Naive thymus-derived CD4-positive, alpha-beta T cell (primary cell): ENCODE data around the gene PAXX. TPM values are rescaled to one million over a fixed set of nuclear protein-coding genes. Genes with fewer than 3 reads are reported as not detected.

Experiments used
- ATAC-seq: fragments of 150-1000 bp; cut with Tn5 transposase; 2 replicates; pipeline ENCODE4 v1.10.0; 2021; ENCODE audit warnings: mild to moderate bottlenecking, moderate library complexity
- CTCF ChIA-PET: fragments of 350-600 bp; sonication (Branson Sonifier 250); formaldehyde crosslinking; loops from one replicate; lab custom pipeline; 2021; ENCODE audit warnings: antibody characterized with exemption; lab: Charles Lee
- POLR2A ChIA-PET: fragments of 350-600 bp; sonication (Branson Sonifier 250); formaldehyde crosslinking; loops from one replicate; lab custom pipeline; 2021; ENCODE audit warnings: antibody characterized with exemption, inconsistent platforms; lab: Charles Lee
- DNase-seq, 9 donors: peaks; one replicate each; pipeline versions ENCODE4 v3.0.0 to v3.0.0-alpha.2; 2020 to 2022; ENCODE audit warnings: mixed read lengths in 1 of 9
- H3K27ac ChIP-seq: one replicate; pipeline ENCODE4 v1.7.0; 2013; ENCODE audit warnings: mild to moderate bottlenecking, low read depth, low read length, moderate library complexity
- H3K27me3 ChIP-seq, 2 donors: one replicate each; pipeline ENCODE4 v1.7.0; 2013; ENCODE audit warnings: low read length in 2 of 2, mild to moderate bottlenecking in 2 of 2, moderate library complexity in 2 of 2; ENCODE audit not compliant: control insufficient read depth in 2 of 2, insufficient read depth in 2 of 2
- H3K36me3 ChIP-seq, 3 experiments: 1 replicate in 2 of 3; 2 replicates in 1 of 3; pipeline ENCODE4 v1.7.0; 2013; ENCODE audit warnings: low read length in 3 of 3, mild to moderate bottlenecking in 3 of 3, moderate library complexity in 1 of 3; ENCODE audit not compliant: insufficient read depth in 3 of 3, control insufficient read depth in 2 of 3
- H3K4me1 ChIP-seq, 2 donors: one replicate each; pipeline ENCODE4 v1.7.0; 2013; ENCODE audit warnings: low read length in 2 of 2, mild to moderate bottlenecking in 2 of 2, moderate library complexity in 1 of 2; ENCODE audit not compliant: control insufficient read depth in 2 of 2, insufficient read depth in 2 of 2
- H3K4me3 ChIP-seq: 2 replicates; pipeline ENCODE4 v1.7.0; 2013; ENCODE audit warnings: mild to moderate bottlenecking, low read length
- H3K9me3 ChIP-seq, 3 experiments: 1 replicate in 2 of 3; 2 replicates in 1 of 3; pipeline ENCODE4 v1.7.0; 2013; ENCODE audit warnings: low read length in 3 of 3; ENCODE audit not compliant: control insufficient read depth in 2 of 3
- H3K27ac Mint-ChIP-seq, 9 donors: one replicate each; pipeline ENCODE4 v1.8.0; 2020 to 2022; ENCODE audit warnings: mixed read lengths in 9 of 9, mild to moderate bottlenecking in 8 of 9, moderate library complexity in 5 of 9, inconsistent platforms in 2 of 9
- H3K27me3 Mint-ChIP-seq, 5 donors: one replicate each; pipeline ENCODE4 v1.8.0; 2021 to 2022; ENCODE audit warnings: mixed read lengths in 5 of 5, mild to moderate bottlenecking in 1 of 5
- H3K36me3 Mint-ChIP-seq, 5 donors: one replicate each; pipeline ENCODE4 v1.8.0; 2020 to 2022; ENCODE audit warnings: mixed read lengths in 5 of 5, mild to moderate bottlenecking in 3 of 5, inconsistent platforms in 1 of 5
- H3K4me1 Mint-ChIP-seq, 7 donors: one replicate each; pipeline ENCODE4 v1.8.0; 2020 to 2022; ENCODE audit warnings: mixed read lengths in 7 of 7, mild to moderate bottlenecking in 3 of 7, inconsistent platforms in 1 of 7
- H3K4me3 Mint-ChIP-seq, 10 donors: one replicate each; pipeline ENCODE4 v1.8.0; 2020 to 2022; ENCODE audit warnings: mild to moderate bottlenecking in 10 of 10, mixed read lengths in 10 of 10, moderate library complexity in 6 of 10, inconsistent platforms in 2 of 10
- H3K9me3 Mint-ChIP-seq, 11 donors: one replicate each; pipeline ENCODE4 v1.8.0; 2020 to 2022; ENCODE audit warnings: mixed read lengths in 11 of 11, mild to moderate bottlenecking in 4 of 11, inconsistent platforms in 1 of 11, moderate library complexity in 1 of 11
- intact Hi-C, 2 donors: fragments of 100-400 bp; cut with micrococcal nuclease; formaldehyde crosslinking; loops; one replicate each; pipeline ENCODE4 v1.15.1; 2023
- polyA plus RNA-seq, 2 donors: library from polyadenylated mRNA; unstranded; fragments of 300-500 nt; fragmentation: Illumina TruSeq; gene quantifications; one replicate each; pipeline ENCODE4 v1.2.3, GENCODE V29; 2021
- total RNA-seq, 6 experiments: library from RNA in 5 of 6; stranded (reverse) in 5 of 6; gene quantifications; 1 replicate in 5 of 6; 2 replicates in 1 of 6; pipeline ENCODE4 v1.2.3 and lab custom pipeline; 2021 to 2026

Gene PAXX
- total and polyA plus RNA-seq, 7 experiments from 2014 or later, result 49.3 to 78.2 (median 66.0) TPM

- Histone ChIP-seq H3K4me3 (no peak overlapping the region), H3K27ac (no peak overlapping the region), H3K9me3 (no peaks in the 10 kb centered on the region), H3K36me3 (no peaks in the 10 kb centered on the region), H3K4me1 (peaks cover 0 to 27% of the 10 kb centered on the region in 2 donors), H3K27me3 (no peaks in the 10 kb centered on the region)
- no peak for ATAC-seq
- H3K4me3 Mint-ChIP-seq, result no peak overlapping the region
- intact Hi-C loops, result no loop called here
- H3K36me3 Mint-ChIP-seq, result no peaks in the 10 kb centered on the region
- ChIA-PET CTCF (no interaction called here), POLR2A (no interaction called here)
- peaks cover 0 to 16% (median 6%) of the 10 kb centered on the region in 7 donors for H3K4me1 Mint-ChIP-seq
- no peaks in the 10 kb centered on the region for H3K27me3 Mint-ChIP-seq
- H3K27ac Mint-ChIP-seq, result no peak overlapping the region
- DNase-seq, result no peak
- peaks cover 0 to 7% (median 0%) of the 10 kb centered on the region in 11 donors for H3K9me3 Mint-ChIP-seq
Measured at GRCh38 chr9:136955943-136956335, 36.3 kb upstream of the PAXX start.

GRCh38 chr9:136956604-136957003 is 35.6 kb upstream of the PAXX start:
- Histone ChIP-seq H3K27me3 (no peaks in the 10 kb centered on the region), H3K27ac (no peak overlapping the region), H3K36me3 (no peaks in the 10 kb centered on the region), H3K4me1 (peaks cover 0 to 34% of the 10 kb centered on the region in 2 donors), H3K4me3 (no peak overlapping the region), H3K9me3 (no peaks in the 10 kb centered on the region)
- no peak overlapping the region for H3K27ac Mint-ChIP-seq
- no peaks in the 10 kb centered on the region for H3K36me3 Mint-ChIP-seq
- H3K27me3 Mint-ChIP-seq, result no peaks in the 10 kb centered on the region
- ChIA-PET POLR2A (no interaction called here), CTCF (no interaction called here)
- peaks cover 0 to 16% (median 6%) of the 10 kb centered on the region in 7 donors for H3K4me1 Mint-ChIP-seq
- no peak for ATAC-seq
- intact Hi-C loops, result no loop called here
- no peak for DNase-seq
- peaks cover 0 to 7% (median 0%) of the 10 kb centered on the region in 11 donors for H3K9me3 Mint-ChIP-seq
- no peak overlapping the region for H3K4me3 Mint-ChIP-seq

- Mint-ChIP-seq H3K27me3 (no peaks in the 10 kb centered on the region), H3K4me1 (peaks cover 0 to 16% (median 6%) of the 10 kb centered on the region in 7 donors), H3K27ac (no peak overlapping the region), H3K4me3 (no peak overlapping the region), H3K9me3 (peaks cover 0 to 7% (median 0%) of the 10 kb centered on the region in 11 donors), H3K36me3 (no peaks in the 10 kb centered on the region)
- ATAC-seq (no peak), DNase-seq (no peak)
- no peak overlapping the region for H3K4me3 ChIP-seq
- no peak overlapping the region for H3K27ac ChIP-seq
- no peaks in the 10 kb centered on the region for H3K9me3 ChIP-seq
- H3K36me3 ChIP-seq, result no peaks in the 10 kb centered on the region
- ChIA-PET CTCF (no interaction called here), POLR2A (no interaction called here)
- intact Hi-C loops, result no loop called here
- H3K4me1 ChIP-seq, result peaks cover 0 to 41% of the 10 kb centered on the region in 2 donors
- H3K27me3 ChIP-seq, result no peaks in the 10 kb centered on the region
Measured at GRCh38 chr9:136957461-136957860, 34.8 kb upstream of the PAXX start.

GRCh38 chr9:136957901-136958300 is 34.3 kb upstream of the PAXX start:
- Histone ChIP-seq H3K27me3 (no peaks in the 10 kb centered on the region), H3K36me3 (no peaks in the 10 kb centered on the region), H3K4me1 (peaks cover 0 to 46% of the 10 kb centered on the region in 2 donors), H3K27ac (no peak overlapping the region), H3K4me3 (no peak overlapping the region), H3K9me3 (no peaks in the 10 kb centered on the region)
- no peak for ATAC-seq
- Mint-ChIP-seq H3K9me3 (peaks cover 0 to 7% (median 0%) of the 10 kb centered on the region in 11 donors), H3K27me3 (no peaks in the 10 kb centered on the region), H3K27ac (no peak overlapping the region), H3K36me3 (no peaks in the 10 kb centered on the region), H3K4me1 (peaks cover 0 to 16% (median 9%) of the 10 kb centered on the region in 7 donors), H3K4me3 (peak overlapping the region in 1 of 10 donors; percentile 2)
- intact Hi-C loops, result no loop called here
- ChIA-PET POLR2A (interaction anchor here (0.9 kb wide), 1 partner anchor 10 kb away, joined by 4 read pairs; no protein-coding TSS in a partner anchor), CTCF (no interaction called here)
- no peak for DNase-seq

- no peaks in the 10 kb centered on the region for H3K9me3 ChIP-seq
- Mint-ChIP-seq H3K9me3 (peaks cover 0 to 7% (median 0%) of the 10 kb centered on the region in 11 donors), H3K27me3 (no peaks in the 10 kb centered on the region), H3K27ac (no peak overlapping the region), H3K36me3 (no peaks in the 10 kb centered on the region), H3K4me1 (peaks cover 0 to 16% (median 11%) of the 10 kb centered on the region in 7 donors), H3K4me3 (no peak overlapping the region)
- POLR2A ChIA-PET, result interaction anchor here (0.9 to 1.1 kb wide), 2 partner anchors 10 to 151 kb away, joined by 3 to 4 read pairs; no protein-coding TSS in a partner anchor
- no peak overlapping the region for H3K4me3 ChIP-seq
- DNase-seq (no peak), ATAC-seq (no peak)
- intact Hi-C loops, result no loop called here
- no peaks in the 10 kb centered on the region for H3K27me3 ChIP-seq
- no peaks in the 10 kb centered on the region for H3K36me3 ChIP-seq
- H3K27ac ChIP-seq, result no peak overlapping the region
- peaks cover 0 to 48% of the 10 kb centered on the region in 2 donors for H3K4me1 ChIP-seq
- CTCF ChIA-PET, result no interaction called here
Measured at GRCh38 chr9:136958473-136958872, 33.7 kb upstream of the PAXX start.

GRCh38 chr9:136958898-136959850 is 33.0 kb upstream of the PAXX start:
- peaks cover 0 to 51% of the 10 kb centered on the region in 2 donors for H3K4me1 ChIP-seq
- H3K4me3 ChIP-seq, result no peak overlapping the region
- intact Hi-C loops, result no loop called here
- Mint-ChIP-seq H3K36me3 (no peaks in the 10 kb centered on the region), H3K4me1 (peaks cover 0 to 16% (median 11%) of the 10 kb centered on the region in 7 donors), H3K27ac (no peak overlapping the region), H3K27me3 (no peaks in the 10 kb centered on the region), H3K9me3 (peaks cover 0 to 7% (median 0%) of the 10 kb centered on the region in 11 donors), H3K4me3 (no peak overlapping the region)
- H3K27me3 ChIP-seq, result no peaks in the 10 kb centered on the region
- DNase-seq, result no peak
- ChIA-PET POLR2A (interaction anchor here (0.9 to 1.1 kb wide), 3 partner anchors 8 to 152 kb away, joined by 3 to 4 read pairs (median 4); no protein-coding TSS in a partner anchor), CTCF (no interaction called here)
- H3K36me3 ChIP-seq, result no peaks in the 10 kb centered on the region
- no peak overlapping the region for H3K27ac ChIP-seq
- ATAC-seq, result no peak
- no peaks in the 10 kb centered on the region for H3K9me3 ChIP-seq
